Measurements from ENCODE around the gene ATRNL1. TPM values are rescaled to one million over a fixed set of nuclear protein-coding genes. Genes with fewer than 3 reads are reported as not detected.

ATRNL1 gene
- total RNA-seq, 1 experiment from 2014 or later, result not detected

DNA sequence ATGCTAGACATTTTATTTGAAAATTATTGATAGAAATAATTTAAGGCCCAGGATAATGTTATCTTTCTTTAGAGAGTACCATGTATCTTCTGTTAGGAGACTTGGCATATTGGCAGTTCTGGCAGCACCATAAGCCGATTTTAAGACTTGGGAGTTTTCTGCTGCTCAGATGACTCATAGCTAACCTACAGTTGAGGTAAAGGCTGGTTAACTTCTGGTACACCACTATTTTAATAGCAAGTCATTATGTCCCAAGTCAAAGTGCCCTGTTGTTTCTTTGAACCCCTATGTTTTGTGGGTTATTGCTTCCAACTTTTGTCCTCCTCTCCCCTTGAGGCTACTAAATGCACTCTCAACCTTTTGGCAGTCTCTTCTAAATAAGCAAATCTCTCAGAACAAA lies 25.2 kb downstream of the ATRNL1 start:
- intact Hi-C loops (cut with micrococcal nuclease; ENCODE audit: unreplicated experiment), result no loop called here
- no peak overlapping the region for H3K4me3 ChIP-seq (ENCODE audit: low read depth, low read length)
- H3K36me3 ChIP-seq (ENCODE audit: control insufficient read depth, insufficient read depth, low read length), result no peaks in the 10 kb centered on the region
- no peaks in the 10 kb centered on the region for H3K9me3 Mint-ChIP-seq (ENCODE audit: unreplicated experiment)
- H3K4me1 Mint-ChIP-seq (ENCODE audit: low read depth, unreplicated experiment), result no peaks in the 10 kb centered on the region
- peaks cover 8% of the 10 kb centered on the region for H3K27me3 Mint-ChIP-seq (ENCODE audit: insufficient read depth, unreplicated experiment)
- no peaks in the 10 kb centered on the region for H3K36me3 Mint-ChIP-seq (ENCODE audit: insufficient read depth, unreplicated experiment)
- no peaks in the 10 kb centered on the region for H3K27me3 ChIP-seq (replicated peaks; ENCODE audit: control insufficient read depth, insufficient read depth, low read length)
- no TSS peak for BruUV-seq (replicated peaks)
- no peaks in the 10 kb centered on the region for H3K4me1 ChIP-seq
- no peak overlapping the region for H3K4me3 Mint-ChIP-seq (ENCODE audit: unreplicated experiment)
- TF ChIP-seq, protein P1, sequence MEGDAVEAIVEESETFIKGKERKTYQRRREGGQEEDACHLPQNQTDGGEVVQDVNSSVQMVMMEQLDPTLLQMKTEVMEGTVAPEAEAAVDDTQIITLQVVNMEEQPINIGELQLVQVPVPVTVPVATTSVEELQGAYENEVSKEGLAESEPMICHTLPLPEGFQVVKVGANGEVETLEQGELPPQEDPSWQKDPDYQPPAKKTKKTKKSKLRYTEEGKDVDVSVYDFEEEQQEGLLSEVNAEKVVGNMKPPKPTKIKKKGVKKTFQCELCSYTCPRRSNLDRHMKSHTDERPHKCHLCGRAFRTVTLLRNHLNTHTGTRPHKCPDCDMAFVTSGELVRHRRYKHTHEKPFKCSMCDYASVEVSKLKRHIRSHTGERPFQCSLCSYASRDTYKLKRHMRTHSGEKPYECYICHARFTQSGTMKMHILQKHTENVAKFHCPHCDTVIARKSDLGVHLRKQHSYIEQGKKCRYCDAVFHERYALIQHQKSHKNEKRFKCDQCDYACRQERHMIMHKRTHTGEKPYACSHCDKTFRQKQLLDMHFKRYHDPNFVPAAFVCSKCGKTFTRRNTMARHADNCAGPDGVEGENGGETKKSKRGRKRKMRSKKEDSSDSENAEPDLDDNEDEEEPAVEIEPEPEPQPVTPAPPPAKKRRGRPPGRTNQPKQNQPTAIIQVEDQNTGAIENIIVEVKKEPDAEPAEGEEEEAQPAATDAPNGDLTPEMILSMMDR (IDR thresholded peaks at IDR 0.05; ENCODE audit: insufficient read depth in 1 of 2, low read depth in 1 of 2, low read length in 1 of 2, severe bottlenecking in 1 of 2, unreplicated experiment in 1 of 2), result no peak
- no peak overlapping the region for H3K27ac Mint-ChIP-seq (ENCODE audit: unreplicated experiment)
- no peak for DNase-seq
- ChIA-PET POLR2A (no interaction called here), CTCF (no interaction called here)
- peaks cover 3% of the 10 kb centered on the region; the same call in 1 of the 2 replicates for H3K9me3 ChIP-seq

DNA sequence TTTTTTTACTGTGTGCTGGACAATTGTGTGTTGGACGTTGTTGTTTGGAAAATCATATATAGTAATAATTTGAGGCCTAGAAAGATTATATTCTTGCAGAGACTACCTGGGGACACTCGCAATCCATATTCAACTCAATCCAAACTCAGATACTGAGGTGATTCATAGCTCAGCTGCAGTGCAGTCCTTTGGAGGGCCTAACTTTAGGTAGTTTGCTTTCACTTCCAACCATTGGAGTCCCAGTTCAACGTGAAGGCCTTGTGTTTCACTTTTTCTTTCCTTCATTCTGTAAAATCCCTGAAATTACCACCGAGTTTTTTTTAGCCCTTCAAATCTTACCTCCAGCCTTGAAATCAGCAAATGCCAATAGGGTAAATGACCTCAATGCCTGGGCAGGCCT lies 32.3 kb downstream of the ATRNL1 start:
- Mint-ChIP-seq H3K27ac (ENCODE audit: unreplicated experiment) (no peak overlapping the region), H3K4me3 (ENCODE audit: unreplicated experiment) (no peak overlapping the region), H3K4me1 (ENCODE audit: low read depth, unreplicated experiment) (no peaks in the 10 kb centered on the region), H3K27me3 (ENCODE audit: insufficient read depth, unreplicated experiment) (no peaks in the 10 kb centered on the region), H3K9me3 (ENCODE audit: unreplicated experiment) (no peaks in the 10 kb centered on the region), H3K36me3 (ENCODE audit: insufficient read depth, unreplicated experiment) (no peaks in the 10 kb centered on the region)
- H3K27me3 ChIP-seq (replicated peaks; ENCODE audit: control insufficient read depth, insufficient read depth, low read length), result no peaks in the 10 kb centered on the region
- CTCF ChIA-PET, result interaction anchor here (0.7 kb wide), 1 partner anchor 56 kb away, joined by 3 read pairs; no protein-coding TSS in a partner anchor
- H3K9me3 ChIP-seq, result no peaks in the 10 kb centered on the region
- no peaks in the 10 kb centered on the region for H3K4me1 ChIP-seq
- POLR2A ChIA-PET, result no interaction called here
- H3K36me3 ChIP-seq (ENCODE audit: control insufficient read depth, insufficient read depth, low read length), result no peaks in the 10 kb centered on the region
- TF ChIP-seq, protein P1 (IDR thresholded peaks at IDR 0.05; ENCODE audit: insufficient read depth in 1 of 2, low read depth in 1 of 2, low read length in 1 of 2, severe bottlenecking in 1 of 2, unreplicated experiment in 1 of 2), result no peak
- no peak for DNase-seq
- BruUV-seq (replicated peaks), result no TSS peak
- H3K4me3 ChIP-seq (ENCODE audit: low read depth, low read length), result no peak overlapping the region
- intact Hi-C loops (cut with micrococcal nuclease; ENCODE audit: unreplicated experiment), result loop anchor here (5.0 to 10.0 kb wide), 3 partner anchors 571 to 821 kb away; no protein-coding TSS in a partner anchor

DNA sequence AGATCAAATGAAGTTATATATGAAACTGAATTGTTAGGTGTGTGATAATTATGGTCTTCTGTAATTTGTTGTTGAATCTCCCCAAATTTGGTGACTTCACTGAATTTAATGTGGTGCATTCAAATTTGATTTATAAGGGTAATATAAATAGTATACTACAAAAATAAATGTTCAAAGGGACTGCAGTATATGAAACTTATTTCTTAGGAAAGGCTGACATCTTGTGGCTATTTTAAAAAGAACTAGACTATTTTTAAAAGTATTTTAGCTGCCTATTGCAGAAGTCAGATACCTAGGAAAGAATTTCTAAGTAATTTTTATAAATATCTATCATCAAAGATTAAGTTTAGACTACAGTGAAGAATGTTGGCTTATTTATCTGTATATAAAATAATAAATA lies 36.6 kb downstream of the ATRNL1 start:
- Mint-ChIP-seq H3K27me3 (ENCODE audit: insufficient read depth, unreplicated experiment) (peaks cover 5% of the 10 kb centered on the region), H3K4me3 (ENCODE audit: unreplicated experiment) (no peak overlapping the region), H3K9me3 (ENCODE audit: unreplicated experiment) (no peaks in the 10 kb centered on the region), H3K36me3 (ENCODE audit: insufficient read depth, unreplicated experiment) (no peaks in the 10 kb centered on the region), H3K27ac (ENCODE audit: unreplicated experiment) (no peak overlapping the region), H3K4me1 (ENCODE audit: low read depth, unreplicated experiment) (no peaks in the 10 kb centered on the region)
- Histone ChIP-seq H3K36me3 (ENCODE audit: control insufficient read depth, insufficient read depth, low read length) (no peaks in the 10 kb centered on the region), H3K4me3 (ENCODE audit: low read depth, low read length) (no peak overlapping the region), H3K4me1 (no peaks in the 10 kb centered on the region), H3K27me3 (replicated peaks; ENCODE audit: control insufficient read depth, insufficient read depth, low read length) (no peaks in the 10 kb centered on the region), H3K9me3 (no peaks in the 10 kb centered on the region)
- CTCF ChIA-PET, result interaction anchor here (1.3 kb wide), 1 partner anchor 252 kb away, joined by 16 read pairs; no protein-coding TSS in a partner anchor
- peak in 1 of 2 experiments; percentile 3 for DNase-seq
- TF ChIP-seq, protein P1 (IDR thresholded peaks at IDR 0.05; ENCODE audit: insufficient read depth in 1 of 2, low read depth in 1 of 2, low read length in 1 of 2, severe bottlenecking in 1 of 2, unreplicated experiment in 1 of 2), result no peak
- POLR2A ChIA-PET, result interaction anchor here (0.5 to 0.6 kb wide), 3 partner anchors 250 to 1416 kb away, joined by 3 to 5 read pairs (median 4); partner anchors contain the start of gene PNLIP
- intact Hi-C loops (cut with micrococcal nuclease; ENCODE audit: unreplicated experiment), result loop anchor here (1.0 to 10.0 kb wide), 4 partner anchors 252 to 825 kb away; no protein-coding TSS in a partner anchor
- no TSS peak for BruUV-seq (replicated peaks)

All from Caco-2 (cell line).